Measurements from ENCODE around the gene YY1AP1.
"Not testable (repeated sequence)": the region's sequence is repeated elsewhere in the genome, so short reads cannot be mapped to it uniquely, and the experiment has no call there.

Gene YY1AP1

DNA sequence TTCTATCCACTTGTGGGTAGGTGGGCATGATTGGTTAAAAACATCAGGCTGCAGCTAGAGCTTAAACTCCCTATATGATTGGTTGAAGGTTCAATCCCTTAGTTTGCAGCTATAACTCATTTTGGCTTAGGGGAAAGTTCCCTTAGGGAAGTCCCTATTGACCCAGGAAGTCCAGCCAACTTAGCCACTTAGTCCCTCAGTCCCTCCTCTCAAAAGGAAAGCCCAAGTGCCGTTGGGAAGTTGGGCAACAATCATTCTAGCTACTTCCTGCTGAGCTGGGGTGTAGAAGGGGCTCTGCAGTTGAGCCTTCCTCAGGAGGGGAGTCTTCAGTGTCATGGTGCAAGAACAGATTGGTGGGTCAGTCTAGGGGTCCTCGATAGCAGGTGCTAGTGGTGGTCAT is 66.4 kb downstream of the YY1AP1 start:
- TF ChIP-seq, protein P1, sequence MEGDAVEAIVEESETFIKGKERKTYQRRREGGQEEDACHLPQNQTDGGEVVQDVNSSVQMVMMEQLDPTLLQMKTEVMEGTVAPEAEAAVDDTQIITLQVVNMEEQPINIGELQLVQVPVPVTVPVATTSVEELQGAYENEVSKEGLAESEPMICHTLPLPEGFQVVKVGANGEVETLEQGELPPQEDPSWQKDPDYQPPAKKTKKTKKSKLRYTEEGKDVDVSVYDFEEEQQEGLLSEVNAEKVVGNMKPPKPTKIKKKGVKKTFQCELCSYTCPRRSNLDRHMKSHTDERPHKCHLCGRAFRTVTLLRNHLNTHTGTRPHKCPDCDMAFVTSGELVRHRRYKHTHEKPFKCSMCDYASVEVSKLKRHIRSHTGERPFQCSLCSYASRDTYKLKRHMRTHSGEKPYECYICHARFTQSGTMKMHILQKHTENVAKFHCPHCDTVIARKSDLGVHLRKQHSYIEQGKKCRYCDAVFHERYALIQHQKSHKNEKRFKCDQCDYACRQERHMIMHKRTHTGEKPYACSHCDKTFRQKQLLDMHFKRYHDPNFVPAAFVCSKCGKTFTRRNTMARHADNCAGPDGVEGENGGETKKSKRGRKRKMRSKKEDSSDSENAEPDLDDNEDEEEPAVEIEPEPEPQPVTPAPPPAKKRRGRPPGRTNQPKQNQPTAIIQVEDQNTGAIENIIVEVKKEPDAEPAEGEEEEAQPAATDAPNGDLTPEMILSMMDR (IDR thresholded peaks at IDR 0.05; ENCODE audit: low read depth, low read length, poor library complexity, severe bottlenecking): no peak
- TF ChIP-seq EZH2phosphoT487 (IDR thresholded peaks at IDR 0.05; ENCODE audit: borderline replicate concordance, low read length): no peak

DNA sequence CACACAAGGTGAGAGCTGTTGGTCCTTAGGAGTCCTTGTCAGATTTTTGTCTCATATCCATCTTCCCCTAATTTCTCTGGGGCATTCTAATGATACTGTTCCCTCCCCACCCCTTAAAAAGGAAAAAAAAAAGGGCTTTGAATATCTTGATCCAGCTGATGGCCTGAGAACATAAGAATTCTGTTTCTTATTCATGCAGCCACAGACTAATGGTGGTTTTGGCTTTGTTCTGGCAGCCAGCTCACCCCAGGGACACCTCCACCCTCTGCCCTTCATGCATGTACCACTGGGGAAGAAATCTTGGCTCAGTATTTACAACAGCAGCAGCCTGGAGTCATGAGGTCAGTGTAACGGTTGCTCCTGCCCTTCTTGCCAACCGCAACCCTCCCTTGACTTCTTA is 75.3 kb downstream of the YY1AP1 start:
- not testable (repeated sequence) for H3K9me3 ChIP-seq (ENCODE audit: control insufficient read depth, insufficient read depth, low read length); H3K79me2 ChIP-seq (ENCODE audit: control insufficient read depth, low read length); H3F3A ChIP-seq (ENCODE audit: control insufficient read depth, insufficient read depth); H3K27me3 ChIP-seq (ENCODE audit: control insufficient read depth, low read length); H3K4me1 ChIP-seq (ENCODE audit: control insufficient read depth, low read length); H4K20me1 ChIP-seq (ENCODE audit: control insufficient read depth, insufficient read depth, low read depth, low read length); H3K4me3 ChIP-seq (ENCODE audit: low read length); H3K27ac ChIP-seq (ENCODE audit: low read depth, low read length); H3K4me2 ChIP-seq (ENCODE audit: low read length); H3K9me2 ChIP-seq (replicated peaks; ENCODE audit: control insufficient read depth, low read length)
- peaks cover 23% of the 10 kb centered on the region for H3K36me3 ChIP-seq (ENCODE audit: control insufficient read depth, low read length)

More for the DNA sequence above, 66.4 kb downstream of the YY1AP1 start:
- Histone ChIP-seq H3K27me3 (ENCODE audit: control insufficient read depth, low read length) (peaks cover 20% of the 10 kb centered on the region; the same call in 1 of the 2 replicates), H3K4me1 (ENCODE audit: control insufficient read depth, low read length) (no peaks in the 10 kb centered on the region), H3K9me2 (replicated peaks; ENCODE audit: control insufficient read depth, low read length) (no peaks in the 10 kb centered on the region), H3K79me2 (ENCODE audit: control insufficient read depth, low read length) (no peaks in the 10 kb centered on the region), H3K9me3 (ENCODE audit: control insufficient read depth, insufficient read depth, low read length) (no peaks in the 10 kb centered on the region), H3K36me3 (ENCODE audit: control insufficient read depth, low read length) (no peaks in the 10 kb centered on the region), H3K4me2 (ENCODE audit: low read length) (no peak overlapping the region), H3F3A (ENCODE audit: control insufficient read depth, insufficient read depth) (no peaks in the 10 kb centered on the region), H4K20me1 (ENCODE audit: control insufficient read depth, insufficient read depth, low read depth, low read length) (no peaks in the 10 kb centered on the region), H3K27ac (ENCODE audit: low read depth, low read length) (no peak overlapping the region), H3K4me3 (ENCODE audit: low read length) (no peak overlapping the region)

DNA sequence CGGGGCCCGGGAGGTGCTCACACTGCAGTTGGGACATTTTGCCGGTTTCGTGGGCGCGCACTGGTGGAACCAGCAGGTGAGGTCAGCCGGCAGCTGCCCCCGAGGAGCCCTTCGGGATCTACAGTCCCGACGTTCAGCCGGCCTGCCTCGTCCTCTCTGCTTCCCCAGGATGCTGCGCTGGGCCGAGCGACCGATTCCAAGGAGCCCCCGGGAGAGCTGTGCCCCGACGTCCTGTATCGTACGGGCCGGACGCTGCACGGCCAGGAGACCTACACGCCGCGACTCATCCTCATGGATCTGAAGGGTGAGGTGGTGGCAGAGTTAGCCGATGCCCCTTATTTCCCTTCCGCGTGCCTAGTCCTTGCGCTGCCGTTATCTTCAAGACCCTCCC is 78.3 kb downstream of the YY1AP1 start:
- H3K4me2 ChIP-seq (ENCODE audit: low read length); H3K9me2 ChIP-seq (replicated peaks; ENCODE audit: control insufficient read depth, low read length); H3K27ac ChIP-seq (ENCODE audit: low read depth, low read length); H3K9me3 ChIP-seq (ENCODE audit: control insufficient read depth, insufficient read depth, low read length); H3K79me2 ChIP-seq (ENCODE audit: control insufficient read depth, low read length); H3K27me3 ChIP-seq (ENCODE audit: control insufficient read depth, low read length); H3F3A ChIP-seq (ENCODE audit: control insufficient read depth, insufficient read depth); H4K20me1 ChIP-seq (ENCODE audit: control insufficient read depth, insufficient read depth, low read depth, low read length); H3K4me1 ChIP-seq (ENCODE audit: control insufficient read depth, low read length): not testable (repeated sequence)
- Histone ChIP-seq H3K36me3 (ENCODE audit: control insufficient read depth, low read length) (peaks cover 19% of the 10 kb centered on the region), H3K4me3 (ENCODE audit: low read length) (peak overlapping the region; percentile 74)

DNA sequence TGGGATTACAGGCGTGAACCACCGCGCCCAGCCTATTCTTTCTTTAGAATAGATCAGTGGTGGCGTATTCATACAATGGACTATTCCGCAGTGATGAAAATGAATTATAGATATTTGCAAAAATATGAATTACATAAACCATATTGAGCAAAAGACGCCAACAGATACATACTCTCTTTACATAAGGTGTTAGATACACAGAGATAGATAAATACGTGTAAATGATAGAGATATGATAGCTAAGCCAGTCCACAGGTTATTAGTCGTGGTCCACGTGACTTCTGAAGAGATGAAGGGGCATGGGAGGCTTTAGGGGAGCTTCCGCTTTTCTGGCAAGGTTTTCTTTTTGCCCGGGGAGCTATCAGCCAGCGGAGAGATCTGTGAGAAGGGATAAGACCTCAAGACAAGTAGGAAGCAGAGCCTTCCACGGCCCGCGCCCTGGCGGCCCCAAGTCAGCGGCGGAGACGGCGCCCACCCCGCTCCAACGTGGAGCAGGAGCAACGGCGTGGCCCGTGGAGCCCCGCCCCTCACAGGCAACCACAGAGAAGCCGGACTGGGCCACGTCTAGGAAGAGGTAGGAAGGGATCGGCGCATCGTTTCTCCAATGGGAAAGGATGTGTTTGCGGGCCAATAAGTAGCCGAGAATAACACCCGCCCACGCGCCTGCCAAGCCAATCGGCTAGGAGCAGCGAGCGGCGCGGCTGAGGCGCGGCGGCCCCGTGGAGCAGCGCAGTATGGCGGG is 78.9 kb downstream of the YY1AP1 start, which contains the start of gene MSTO1:
Gene MSTO1, plus strand, starts transcription at position 704 of the 742 bp plus-strand sequence. Its CDS starts 31 bp downstream, at position 735.
- TF ChIP-seq EZH2phosphoT487 (IDR thresholded peaks at IDR 0.05; ENCODE audit: borderline replicate concordance, low read length): no peak
- no peaks in the 10 kb centered on the region for H3K27me3 ChIP-seq (ENCODE audit: control insufficient read depth, low read length)

More for the DNA sequence above, 78.9 kb downstream of the YY1AP1 start, which contains the start of gene MSTO1:
- Histone ChIP-seq H3K9me2 (replicated peaks; ENCODE audit: control insufficient read depth, low read length) (no peaks in the 10 kb centered on the region), H3K9me3 (ENCODE audit: control insufficient read depth, insufficient read depth, low read length) (no peaks in the 10 kb centered on the region), H4K20me1 (ENCODE audit: control insufficient read depth, insufficient read depth, low read depth, low read length) (no peaks in the 10 kb centered on the region), H3F3A (ENCODE audit: control insufficient read depth, insufficient read depth) (peaks cover 10% of the 10 kb centered on the region), H3K4me2 (ENCODE audit: low read length) (peak within 1 kb of the TSS; percentile 64), H3K27ac (ENCODE audit: low read depth, low read length) (peak within 1 kb of the TSS; percentile 78), H3K36me3 (ENCODE audit: control insufficient read depth, low read length) (peaks cover 16% of the 10 kb centered on the region), H3K4me1 (ENCODE audit: control insufficient read depth, low read length) (peaks cover 3% of the 10 kb centered on the region), H3K79me2 (ENCODE audit: control insufficient read depth, low read length) (peaks cover 3% of the 10 kb centered on the region), H3K4me3 (ENCODE audit: low read length) (peak within 1 kb of the TSS; percentile 74)

All from DOHH2 (cell line).